K562 (cell line): Measurements from ENCODE around the gene FIZ1. TPM values are rescaled to one million over a fixed set of nuclear protein-coding genes. Genes with fewer than 3 reads are reported as not detected.

ENCODE experiments used
- CCAR2 ChIP-seq: fragments of 200-400 bp; formaldehyde crosslinking; IDR thresholded peaks from 2 replicates; pipeline ENCODE4 v1.6.1; 2017; ENCODE audit warnings: mild to moderate bottlenecking, low read depth, low read length
- GTF3C2 ChIP-seq: IDR thresholded peaks from 3 replicates; pipeline ENCODE4 v1.6.1; 2011; ENCODE audit warnings: borderline replicate concordance, mild to moderate bottlenecking, moderate library complexity; ENCODE audit not compliant: insufficient read length; ENCODE audit errors: extremely low read depth
- HDAC2 ChIP-seq: fragments of 450-650 bp; IDR thresholded peaks from 2 replicates; pipeline ENCODE4 v1.6.1; 2016; ENCODE audit warnings: mild to moderate bottlenecking
- HDGF ChIP-seq: fragments of 450-650 bp; IDR thresholded peaks from 2 replicates; pipeline ENCODE4 v1.6.1; 2016
- HSF4 ChIP-seq: fragments of 250-450 bp; sonication (Bioruptor Pico); IDR thresholded peaks from 2 replicates; pipeline ENCODE4 v2.1.2; 2022; ENCODE audit warnings: mild to moderate bottlenecking, moderate library complexity, borderline replicate concordance
- NR2C1 ChIP-seq, 2 experiments: fragments of 450-650 bp; IDR thresholded peaks; 2 replicates each; pipeline ENCODE4 v1.6.1; 2017; ENCODE audit warnings: mild to moderate bottlenecking in 2 of 2, antibody characterized with exemption in 1 of 2, inconsistent platforms in 1 of 2, missing compliant biosample characterization in 1 of 2, missing genetic modification characterization in 1 of 2
- POLR2AphosphoS5 ChIP-seq: IDR thresholded peaks from 2 replicates; pipeline ENCODE4 v1.6.1; 2011; ENCODE audit warnings: mild to moderate bottlenecking, low read depth, low read length, moderate library complexity; ENCODE audit not compliant: control insufficient read depth, insufficient read depth
- SMAD1 ChIP-seq: fragments of 150-350 bp; IDR thresholded peaks from 2 replicates; pipeline ENCODE4 v1.6.1; 2014; ENCODE audit warnings: low read length, low read depth; ENCODE audit not compliant: partially characterized antibody
- SRSF1 ChIP-seq: fragments of 200-400 bp; formaldehyde crosslinking; IDR thresholded peaks from 2 replicates; pipeline ENCODE4 v1.6.1; 2017; ENCODE audit warnings: mild to moderate bottlenecking, low read depth, low read length, moderate library complexity
- SRSF3 ChIP-seq: fragments of 200-400 bp; formaldehyde crosslinking; IDR thresholded peaks from 2 replicates; pipeline ENCODE4 v1.6.1; 2016; ENCODE audit warnings: mild to moderate bottlenecking, low read length, moderate library complexity; ENCODE audit not compliant: insufficient read depth
- STAT6 ChIP-seq: sonication (generic); formaldehyde crosslinking; IDR thresholded peaks from 2 replicates; pipeline ENCODE4 v1.8.1; 2023; ENCODE audit warnings: mild to moderate bottlenecking, missing genetic modification reagents
- XRCC5 ChIP-seq: fragments of 200-400 bp; formaldehyde crosslinking; IDR thresholded peaks from 2 replicates; pipeline ENCODE4 v1.6.1; 2017; ENCODE audit warnings: low read depth, mild to moderate bottlenecking, low read length
- ZC3H8 ChIP-seq: fragments of 450-650 bp; IDR thresholded peaks from 2 replicates; pipeline ENCODE4 v1.6.1; 2017
- ZNF165 ChIP-seq: fragments of 250-450 bp; sonication (Bioruptor Pico); IDR thresholded peaks from 2 replicates; pipeline ENCODE4 v1.4.0; 2020; ENCODE audit warnings: borderline replicate concordance
- ZNF324 ChIP-seq: fragments of 250-450 bp; sonication (Bioruptor Pico); IDR thresholded peaks from 2 replicates; pipeline ENCODE4 v1.4.0; 2020; ENCODE audit warnings: mild to moderate bottlenecking
- ZNF444 ChIP-seq: fragments of 250-450 bp; sonication (Bioruptor Pico); IDR thresholded peaks from 2 replicates; pipeline ENCODE4 v1.4.0; 2020; ENCODE audit warnings: mild to moderate bottlenecking, moderate library complexity
- ZNF583 ChIP-seq: fragments of 250-450 bp; sonication (Bioruptor Pico); IDR thresholded peaks from 2 replicates; pipeline ENCODE4 v1.4.0; 2020
- polyA plus RNA-seq, 8 experiments: library from polyadenylated mRNA; depleted of rRNA in 4 of 8; stranded (reverse) in 5 of 8; unstranded in 3 of 8; fragments of >200 nt; fragmentation: Nextera tagmentation in 2 of 8; fragmentation: Illumina TruSeq in 1 of 8; extraction: Ambion mirVana in 2 of 8; extraction: Trizol in 1 of 8; gene quantifications; 2 replicates each; pipeline versions ENCODE4 v1.2.1 to v1.2.3, GENCODE V29; 2011 to 2014; ENCODE audit warnings: inconsistent platforms in 1 of 8, missing spikeins in 1 of 8
- total RNA-seq, 7 experiments: library from RNA; depleted of rRNA in 6 of 7; stranded (reverse); fragments of >200 nt in 6 of 7; fragmentation: Illumina TruSeq in 2 of 7; extraction: Trizol in 2 of 7; gene quantifications; 2 replicates each; pipeline versions ENCODE4 v1.2.1 to v1.2.3, GENCODE V29; 2011 to 2021; ENCODE audit warnings: low replicate concordance in 1 of 7
- TF ChIP-seq, protein P1 (sequence below): fragments of 200-800 bp; sonication (Bioruptor generic); IDR thresholded peaks from 2 replicates; pipeline ENCODE4 v1.6.1; 2017; ENCODE audit warnings: missing genetic modification characterization, missing compliant biosample characterization
- TF ChIP-seq, protein P2 (sequence below): sonication (generic); formaldehyde crosslinking; IDR thresholded peaks from 2 replicates; pipeline ENCODE4 v1.8.0; 2022; ENCODE audit warnings: mild to moderate bottlenecking, missing genetic modification reagents

Gene FIZ1
- total and polyA plus RNA-seq, 9 of the 15 experiments (the other 6 are each of a cell fraction or from before 2014, with no cell fraction given), result 0.79 to 17.5 (median 5.5) TPM

- no peak for TF ChIP-seq STAT6 (CRISPR knock-in tag)
- no peak for TF ChIP-seq ZNF165
- no peak for TF ChIP-seq ZNF324 (CRISPR knock-in tag)
- peak; percentile 52 for TF ChIP-seq SMAD1
- TF ChIP-seq HDAC2, result peak; percentile 56
- TF ChIP-seq, protein P1, sequence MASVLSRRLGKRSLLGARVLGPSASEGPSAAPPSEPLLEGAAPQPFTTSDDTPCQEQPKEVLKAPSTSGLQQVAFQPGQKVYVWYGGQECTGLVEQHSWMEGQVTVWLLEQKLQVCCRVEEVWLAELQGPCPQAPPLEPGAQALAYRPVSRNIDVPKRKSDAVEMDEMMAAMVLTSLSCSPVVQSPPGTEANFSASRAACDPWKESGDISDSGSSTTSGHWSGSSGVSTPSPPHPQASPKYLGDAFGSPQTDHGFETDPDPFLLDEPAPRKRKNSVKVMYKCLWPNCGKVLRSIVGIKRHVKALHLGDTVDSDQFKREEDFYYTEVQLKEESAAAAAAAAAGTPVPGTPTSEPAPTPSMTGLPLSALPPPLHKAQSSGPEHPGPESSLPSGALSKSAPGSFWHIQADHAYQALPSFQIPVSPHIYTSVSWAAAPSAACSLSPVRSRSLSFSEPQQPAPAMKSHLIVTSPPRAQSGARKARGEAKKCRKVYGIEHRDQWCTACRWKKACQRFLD, result no peak; the same call in 1 of the 2 replicates
- no peak for TF ChIP-seq ZC3H8
- TF ChIP-seq HSF4, result no peak
- TF ChIP-seq SRSF1, result no peak
- no peak for TF ChIP-seq ZNF444 (CRISPR knock-in tag)
- TF ChIP-seq, protein P2, sequence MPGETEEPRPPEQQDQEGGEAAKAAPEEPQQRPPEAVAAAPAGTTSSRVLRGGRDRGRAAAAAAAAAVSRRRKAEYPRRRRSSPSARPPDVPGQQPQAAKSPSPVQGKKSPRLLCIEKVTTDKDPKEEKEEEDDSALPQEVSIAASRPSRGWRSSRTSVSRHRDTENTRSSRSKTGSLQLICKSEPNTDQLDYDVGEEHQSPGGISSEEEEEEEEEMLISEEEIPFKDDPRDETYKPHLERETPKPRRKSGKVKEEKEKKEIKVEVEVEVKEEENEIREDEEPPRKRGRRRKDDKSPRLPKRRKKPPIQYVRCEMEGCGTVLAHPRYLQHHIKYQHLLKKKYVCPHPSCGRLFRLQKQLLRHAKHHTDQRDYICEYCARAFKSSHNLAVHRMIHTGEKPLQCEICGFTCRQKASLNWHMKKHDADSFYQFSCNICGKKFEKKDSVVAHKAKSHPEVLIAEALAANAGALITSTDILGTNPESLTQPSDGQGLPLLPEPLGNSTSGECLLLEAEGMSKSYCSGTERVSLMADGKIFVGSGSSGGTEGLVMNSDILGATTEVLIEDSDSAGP (CRISPR knock-in tag), result no peak; the same call in 1 of the 2 replicates
- TF ChIP-seq SRSF3, result no peak
- peak; percentile 57 for TF ChIP-seq POLR2AphosphoS5
- no peak for TF ChIP-seq CCAR2
- TF ChIP-seq NR2C1 (IDR thresholded peaks at IDR 0.05), result peak; percentile 42; the same call in 1 of the 2 replicates
- peak; percentile 78 for TF ChIP-seq NR2C1 (tag; IDR thresholded peaks at IDR 0.05)
- TF ChIP-seq HDGF, result 0 out of 2 replicates have a peak, but pooled peaks have one; percentile 35
- TF ChIP-seq ZNF583 (CRISPR knock-in tag), result no peak
- TF ChIP-seq XRCC5, result peak; percentile 94; the same call in 1 of the 2 replicates
- TF ChIP-seq GTF3C2, result no peak
Observed at GRCh38 chr19:55643003-55643886, 43.9 kb upstream of the FIZ1 start, which contains the start of gene ZNF581 (continued).
